Measurements from ENCODE around the gene PACS2.

PACS2 gene

GRCh38 chr14:105417690-105418121 lies 103.2 kb downstream of the PACS2 start:
- no peak overlapping the region for H3K4me3 ChIP-seq (ENCODE audit: low read length)
- no peak for TF ChIP-seq CTCF (IDR thresholded peaks at IDR 0.05; ENCODE audit: insufficient read depth, low read depth, low read length, missing control alignments)
- no peak for DNase-seq (ENCODE audit: low read depth)

GRCh38 chr14:105418269-105419194 lies 104.0 kb downstream of the PACS2 start:
- TF ChIP-seq CTCF (IDR thresholded peaks at IDR 0.05; ENCODE audit: insufficient read depth, low read depth, low read length, missing control alignments): no peak
- no peak for DNase-seq (ENCODE audit: low read depth)

GRCh38 chr14:105419195-105420091 lies 104.9 kb downstream of the PACS2 start, which contains the start of gene MTA1:
MTA1 (plus strand) TSS chr14:105419827; CDS start chr14:105420036, 209 bp downstream.
- H3K4me3 ChIP-seq (ENCODE audit: low read length): peak within 1 kb of the TSS; percentile 71
- peak; percentile 45 for DNase-seq (ENCODE audit: low read depth)
- TF ChIP-seq CTCF (IDR thresholded peaks at IDR 0.05; ENCODE audit: insufficient read depth, low read depth, low read length, missing control alignments): no peak

More at GRCh38 chr14:105418269-105419194, 104.0 kb downstream of the PACS2 start:
- H3K4me3 ChIP-seq (ENCODE audit: low read length): peak overlapping the region; percentile 58

- peak overlapping the region; percentile 71 for H3K4me3 ChIP-seq (ENCODE audit: low read length)
- no peak for TF ChIP-seq CTCF (IDR thresholded peaks at IDR 0.05; ENCODE audit: insufficient read depth, low read depth, low read length, missing control alignments)
- DNase-seq (ENCODE audit: low read depth): no peak
Observed at GRCh38 chr14:105420101-105420973, 105.8 kb downstream of the PACS2 start.

- H3K4me3 ChIP-seq (ENCODE audit: low read length): peak overlapping the region; percentile 71
- DNase-seq (ENCODE audit: low read depth): no peak
- no peak for TF ChIP-seq CTCF (IDR thresholded peaks at IDR 0.05; ENCODE audit: insufficient read depth, low read depth, low read length, missing control alignments)
Observed at GRCh38 chr14:105420974-105421674, 106.6 kb downstream of the PACS2 start.

Data from epithelial cell of esophagus (primary cell).